Kidney (tissue), 14 donors: ENCODE data around the gene NXPH2. TPM values are rescaled to one million over a fixed set of nuclear protein-coding genes. Genes with fewer than 3 reads are reported as not detected.

Source experiments
- DNase-seq, 5 donors: peaks; one replicate each; pipeline ENCODE4 v3.0.0-alpha.2; 2013 to 2020
- FAIRE-seq: peaks from 2 replicates; lab custom pipeline; 2012; peaks lifted over from hg19 to GRCh38; lab: Jason Lieb, UNC
- H3K27ac ChIP-seq, 2 donors: one replicate each; pipeline ENCODE4 v1.7.0; 2013; ENCODE audit warnings: low read depth in 2 of 2, low read length in 2 of 2, inconsistent platforms in 1 of 2
- H3K27me3 ChIP-seq: one replicate; pipeline ENCODE4 v1.7.1; 2013; ENCODE audit warnings: low read length, inconsistent platforms; ENCODE audit not compliant: control insufficient read depth, insufficient read depth
- H3K36me3 ChIP-seq, 3 donors: one replicate each; pipeline versions ENCODE4 v1.7.0 to v1.7.1; 2013; ENCODE audit warnings: low read length in 3 of 3, control low read depth in 1 of 3, inconsistent platforms in 1 of 3; ENCODE audit not compliant: insufficient read depth in 3 of 3, control insufficient read depth in 2 of 3
- H3K4me1 ChIP-seq, 3 donors: one replicate each; pipeline versions ENCODE4 v1.7.0 to v1.7.1; 2013; ENCODE audit warnings: low read length in 3 of 3, inconsistent platforms in 1 of 3, low read depth in 1 of 3; ENCODE audit not compliant: control insufficient read depth in 2 of 3, insufficient read depth in 2 of 3
- H3K4me3 ChIP-seq, 3 donors: one replicate each; pipeline versions ENCODE4 v1.7.0 to v1.8.1; 2013; ENCODE audit warnings: low read length in 3 of 3, control low read depth in 1 of 3, inconsistent platforms in 1 of 3
- H3K9ac ChIP-seq, 3 donors: one replicate each; pipeline versions ENCODE4 v1.7.0 to v1.7.1; 2013; ENCODE audit warnings: low read length in 3 of 3, control low read depth in 1 of 3, inconsistent platforms in 1 of 3
- H3K9me3 ChIP-seq, 3 donors: one replicate each; pipeline versions ENCODE4 v1.7.0 to v1.7.1; 2013; ENCODE audit warnings: low read length in 3 of 3, control low read depth in 1 of 3, inconsistent platforms in 1 of 3; ENCODE audit not compliant: control insufficient read depth in 2 of 3, insufficient read depth in 1 of 3
- CTCF ChIP-seq: IDR thresholded peaks from 3 replicates; pipeline ENCODE4 v1.5.1; 2012; ENCODE audit warnings: mild to moderate bottlenecking, moderate library complexity, borderline replicate concordance; ENCODE audit not compliant: insufficient read depth; ENCODE audit errors: extremely low read depth
- intact Hi-C: fragments of 100-400 bp; cut with DNase I; formaldehyde crosslinking; loops from one replicate; pipeline ENCODE4 v1.11.1; 2022
- polyA plus RNA-seq: library from polyadenylated mRNA; stranded (reverse); fragments of 350-450 nt; fragmentation: Illumina TruSeq; extraction: RNeasy Lipid Tissue Mini Kit (QIAGEN cat#74804); gene quantifications from one replicate; pipeline ENCODE4 v1.2.3, GENCODE V29; 2014; ENCODE audit warnings: low read depth, low replicate concordance; ENCODE audit not compliant: insufficient read depth
- total RNA-seq: library from RNA; stranded (reverse); fragmentation: NEBNext Ultra II Directional; extraction: Animal tissue kit (Norgen Biotek cat#: 25700); gene quantifications from one replicate; pipeline ENCODE4 v1.2.1, GENCODE V29; 2021
- donor health status: control.
- donor health status: control.
- donor health status: control.
- donor health status: control.
- donor health status: control.
- donor health status: DM: yes; HTN: yes; CAD: no.
- donor health status: Normal renal cell carcinoma (clear cell type).

Gene NXPH2
- total and polyA plus RNA-seq, 2 donors from 2014 or later = 0.57 to 2.2 TPM

- no peaks in the 10 kb centered on the region for H3K4me1 ChIP-seq
- H3K27me3 ChIP-seq = no peaks in the 10 kb centered on the region
- H3K9ac ChIP-seq = no peak overlapping the region
- intact Hi-C loops = no loop called here
- FAIRE-seq (no peak), DNase-seq (no peak)
- peaks cover 0 to 2% (median 0%) of the 10 kb centered on the region in 3 donors for H3K9me3 ChIP-seq
- H3K27ac ChIP-seq = no peak overlapping the region
- no peak for TF ChIP-seq CTCF
- H3K36me3 ChIP-seq = no peaks in the 10 kb centered on the region
- no peak overlapping the region for H3K4me3 ChIP-seq
These were observed 147.1 kb downstream of the NXPH2 start for GRCh38 chr2:138633049-138633448.

GRCh38 chr2:138632066-138632620 is 148.0 kb downstream of the NXPH2 start:
- H3K27ac ChIP-seq = no peak overlapping the region
- H3K36me3 ChIP-seq = no peaks in the 10 kb centered on the region
- no peak for FAIRE-seq
- no peak overlapping the region for H3K4me3 ChIP-seq
- DNase-seq = no peak
- H3K4me1 ChIP-seq = no peaks in the 10 kb centered on the region
- H3K9me3 ChIP-seq = peaks cover 0 to 2% (median 0%) of the 10 kb centered on the region in 3 donors
- H3K9ac ChIP-seq = no peak overlapping the region
- H3K27me3 ChIP-seq = no peaks in the 10 kb centered on the region
- intact Hi-C loops = no loop called here
- no peak for TF ChIP-seq CTCF

GRCh38 chr2:138630164-138630563 is 150.0 kb downstream of the NXPH2 start:
- peaks cover 0 to 2% (median 0%) of the 10 kb centered on the region in 3 donors for H3K9me3 ChIP-seq
- intact Hi-C loops = no loop called here
- no peak overlapping the region for H3K27ac ChIP-seq
- no peak overlapping the region for H3K4me3 ChIP-seq
- no peak for TF ChIP-seq CTCF
- H3K4me1 ChIP-seq = no peaks in the 10 kb centered on the region
- no peaks in the 10 kb centered on the region for H3K27me3 ChIP-seq
- H3K36me3 ChIP-seq = no peaks in the 10 kb centered on the region
- no peak overlapping the region for H3K9ac ChIP-seq
- DNase-seq (no peak), FAIRE-seq (no peak)

- intact Hi-C loops = no loop called here
- no peak overlapping the region for H3K4me3 ChIP-seq
- no peak overlapping the region for H3K27ac ChIP-seq
- DNase-seq (no peak), FAIRE-seq (no peak)
- H3K36me3 ChIP-seq = no peaks in the 10 kb centered on the region
- H3K27me3 ChIP-seq = no peaks in the 10 kb centered on the region
- no peak for TF ChIP-seq CTCF
- H3K4me1 ChIP-seq = no peaks in the 10 kb centered on the region
- H3K9ac ChIP-seq = no peak overlapping the region
- no peaks in the 10 kb centered on the region for H3K9me3 ChIP-seq
These were observed 154.0 kb downstream of the NXPH2 start for GRCh38 chr2:138626148-138626547.
